NCI-H82 (cell line): Measurements from ENCODE around the gene CEP57.
"Not testable (repeated sequence)": the region's sequence is repeated elsewhere in the genome, so short reads cannot be mapped to it uniquely, and the experiment has no call there.

ENCODE experiments used
- DNase-seq: peaks from one replicate; lab custom pipeline; 2025; lab: John Stamatoyannopoulos, UW

The CEP57 gene

GRCh38 chr11:95796501-95796900, 6.2 kb downstream of the CEP57 start:
- no peak for DNase-seq

GRCh38 chr11:95799546-95799945, 9.2 kb downstream of the CEP57 start:
- no peak for DNase-seq

DNA sequence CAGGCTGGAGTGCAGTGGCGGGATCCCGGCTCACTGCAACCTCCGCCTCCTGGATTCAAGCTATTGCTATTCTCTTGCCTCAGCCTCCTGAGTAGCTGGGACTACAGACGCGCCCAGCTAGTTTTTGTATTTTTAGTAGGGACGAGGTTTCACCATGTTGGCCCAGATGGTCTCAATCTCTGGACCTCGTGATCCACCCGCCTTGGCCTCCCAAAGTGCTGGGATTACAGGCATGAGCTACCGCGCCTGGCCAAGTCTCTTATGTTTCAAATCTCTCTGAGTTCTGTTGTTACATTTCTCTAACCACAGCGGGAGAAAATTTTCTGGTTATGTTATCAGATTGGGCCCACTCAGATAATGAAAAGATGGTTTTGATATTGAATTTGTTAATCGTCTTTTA, 10.1 kb downstream of the CEP57 start:
- no peak for DNase-seq

DNA sequence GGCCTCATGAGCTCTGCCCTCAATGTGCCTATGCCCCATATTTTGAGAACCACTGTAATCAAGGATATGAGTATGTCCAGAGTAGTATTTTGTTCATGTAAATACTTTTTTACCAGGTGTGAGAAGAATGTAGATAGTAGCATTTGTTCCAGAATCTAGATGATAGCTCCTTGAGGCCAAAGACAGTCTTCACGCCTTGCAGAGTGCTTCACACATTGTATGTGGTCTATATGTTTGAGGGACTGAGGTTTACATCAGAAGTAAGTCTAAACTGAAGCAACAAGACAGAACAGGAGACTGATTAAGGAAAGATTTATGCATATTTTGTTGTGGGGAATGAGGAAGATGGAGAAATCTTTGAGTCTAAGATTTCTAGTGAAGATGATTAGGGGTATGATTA, 12.5 kb downstream of the CEP57 start:
- DNase-seq, result no peak

DNA sequence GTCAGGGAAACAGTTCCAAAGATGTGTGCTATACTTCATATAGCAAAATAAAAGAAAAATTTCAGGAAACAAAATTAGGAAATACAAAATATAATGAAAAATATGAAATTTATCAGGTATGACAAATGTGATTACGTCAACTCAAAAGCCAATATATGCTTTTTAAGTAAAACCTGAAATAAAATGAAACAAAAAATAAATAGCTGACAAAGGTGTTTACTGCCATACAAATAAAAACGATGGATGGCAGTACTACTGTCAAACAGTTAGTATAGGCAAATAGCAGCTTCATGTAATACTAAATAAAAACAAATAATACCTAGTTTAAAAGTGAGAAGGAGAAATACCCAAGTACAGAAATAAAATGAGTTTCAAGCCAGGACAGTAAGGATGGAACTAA, 13.7 kb downstream of the CEP57 start:
- no peak for DNase-seq

GRCh38 chr11:95805869-95806268, 15.6 kb downstream of the CEP57 start:
- DNase-seq, result no peak

DNA sequence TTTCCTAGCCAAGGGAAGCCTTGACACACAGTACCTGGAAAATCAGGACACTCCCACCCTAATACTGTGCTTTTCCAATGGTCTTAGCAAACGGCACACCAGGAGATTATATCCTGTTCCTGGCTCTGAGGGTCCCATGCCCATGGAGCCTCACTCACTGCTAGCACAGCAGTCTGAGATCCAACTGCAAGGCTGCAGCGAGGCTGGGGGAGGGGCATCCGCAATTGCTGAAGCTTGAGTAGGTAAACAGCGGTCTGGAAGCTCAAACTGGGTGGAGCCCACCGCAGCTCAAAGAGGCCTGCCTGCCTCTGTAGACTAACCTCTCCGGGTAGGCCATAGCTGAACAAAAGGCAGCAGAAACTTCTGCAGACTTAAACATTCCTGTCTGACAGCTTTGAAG, 16.2 kb downstream of the CEP57 start:
- not testable (repeated sequence) for DNase-seq

DNA sequence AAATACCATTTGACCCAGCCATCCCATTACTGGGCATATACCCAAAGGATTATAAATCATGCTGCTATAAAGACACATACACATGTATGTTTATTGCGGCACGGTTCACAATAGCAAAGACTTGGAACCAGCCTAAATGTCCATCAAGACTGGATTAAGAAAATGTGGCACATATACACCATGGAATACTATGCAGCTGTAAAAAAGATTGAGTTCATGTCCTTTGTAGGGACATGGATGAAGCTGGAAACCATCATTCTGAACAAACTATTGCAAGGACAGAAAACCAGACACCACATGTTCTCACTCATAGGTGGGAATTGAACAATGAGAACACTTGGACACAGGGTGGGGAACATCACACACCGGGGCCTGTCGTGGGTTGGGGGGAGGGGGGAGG, 20.8 kb downstream of the CEP57 start:
- DNase-seq, result not testable (repeated sequence)

- DNase-seq, result peak; percentile 4
These were observed 25.7 kb downstream of the CEP57 start for GRCh38 chr11:95816037-95816436.

GRCh38 chr11:95821640-95822039, 31.3 kb downstream of the CEP57 start:
- DNase-seq, result no peak

DNA sequence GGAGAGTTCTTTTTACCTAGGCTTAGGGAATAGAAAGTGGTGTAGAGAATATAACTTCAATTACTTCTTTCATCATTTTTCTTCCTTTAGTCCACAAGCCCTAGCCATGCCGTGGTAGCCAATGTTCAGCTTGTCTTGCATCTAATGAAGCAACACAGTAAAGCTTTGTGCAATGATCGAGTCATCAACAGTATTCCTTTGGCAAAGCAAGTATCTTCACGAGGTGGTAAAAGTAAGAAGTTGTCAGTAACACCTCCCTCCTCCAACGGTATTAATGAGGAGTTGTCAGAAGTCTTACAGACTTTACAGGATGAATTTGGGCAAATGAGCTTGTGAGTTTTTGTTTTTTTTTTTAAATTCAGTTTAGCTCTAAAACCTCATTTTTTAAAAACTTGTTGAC, 37.4 kb downstream of the CEP57 start:
- no peak for DNase-seq

GRCh38 chr11:95829580-95830259, 39.4 kb downstream of the CEP57 start:
- peak; percentile 8 for DNase-seq

DNA sequence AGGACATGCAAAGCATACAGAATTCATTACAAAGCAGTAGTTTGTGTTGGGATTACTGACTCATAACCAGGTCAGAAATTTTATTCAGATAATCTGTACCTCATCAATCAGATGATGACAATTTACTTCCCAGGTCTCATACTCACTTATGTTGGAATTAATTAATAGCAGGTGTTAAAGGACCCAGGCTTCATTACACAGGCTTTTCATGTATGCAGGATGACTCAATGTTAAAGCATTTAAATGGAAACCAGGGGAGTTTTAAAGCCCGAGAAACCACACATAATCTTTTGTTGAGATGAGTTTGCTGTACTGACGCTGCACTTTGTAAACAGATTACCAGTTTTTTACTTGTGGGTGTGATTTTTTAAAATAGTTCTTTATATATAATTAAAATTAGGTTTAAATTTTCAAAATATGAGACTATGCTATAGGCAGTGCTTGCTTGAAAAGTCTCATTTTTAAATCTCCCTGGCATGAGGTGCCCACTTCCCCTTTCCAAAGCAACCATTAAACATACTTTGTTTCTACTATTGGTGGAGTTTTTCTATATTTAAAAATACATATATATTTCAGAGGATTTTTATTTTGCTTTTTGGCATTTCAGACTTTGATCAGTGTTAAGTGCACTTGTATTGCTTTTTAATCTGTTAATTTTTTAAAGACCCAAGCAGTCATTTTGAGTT, 41.0 kb downstream of the CEP57 start:
- no peak for DNase-seq

DNA sequence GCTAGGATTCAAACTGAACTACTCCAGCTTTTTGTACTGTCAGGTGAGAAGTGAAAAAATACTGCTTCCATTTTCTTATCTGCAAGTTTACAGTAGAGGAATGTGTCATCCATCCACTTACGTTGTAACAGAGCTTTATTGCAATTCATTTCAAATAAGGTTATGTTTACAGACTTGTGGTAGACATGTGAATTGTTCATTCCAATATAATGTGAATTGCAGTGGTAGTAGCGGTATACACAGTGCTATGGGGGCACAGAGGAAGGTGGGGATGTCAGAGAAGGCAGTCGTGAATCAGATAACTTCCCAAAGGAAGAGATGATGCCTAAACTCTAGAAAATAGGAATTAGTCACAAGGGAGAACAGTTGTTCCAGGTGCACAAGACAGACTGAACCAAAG, 42.5 kb downstream of the CEP57 start:
- no peak for DNase-seq

- DNase-seq, result no peak
These were observed 43.1 kb downstream of the CEP57 start for GRCh38 chr11:95833378-95833777.

- no peak for DNase-seq
These were observed 45.1 kb downstream of the CEP57 start for GRCh38 chr11:95835351-95835750.

DNA sequence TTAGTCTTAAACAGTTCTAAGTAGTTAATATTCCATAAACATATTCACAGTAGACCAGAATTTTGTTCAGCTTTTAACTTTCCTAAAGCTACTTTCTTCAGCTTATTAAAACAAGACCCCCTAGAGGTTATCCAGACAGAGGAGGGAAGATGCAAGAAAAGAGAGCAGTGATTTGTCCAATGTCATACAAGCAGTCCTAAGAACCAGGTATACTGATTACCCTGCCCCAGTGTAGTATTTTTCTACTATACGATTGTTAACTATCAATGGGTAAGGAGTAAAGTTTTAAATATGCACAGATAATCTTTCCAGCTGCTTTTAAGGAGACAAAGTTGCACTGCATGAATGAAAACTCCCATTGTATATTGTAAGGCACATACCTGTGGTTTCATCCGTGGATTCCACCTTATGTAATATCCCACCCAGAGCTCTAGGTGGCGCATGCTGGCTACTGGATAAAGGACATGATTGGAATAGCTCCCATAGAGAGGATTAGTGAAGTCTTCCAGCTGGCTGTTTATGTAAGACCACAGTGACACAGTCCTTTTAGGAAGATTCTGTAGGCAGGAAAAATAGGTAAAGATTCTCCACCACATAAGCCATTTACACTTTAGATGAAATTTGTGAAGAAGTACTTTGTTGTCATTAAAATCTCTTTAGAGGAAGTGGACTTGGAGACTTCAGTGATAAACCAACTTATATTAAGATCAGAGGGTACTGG, 45.6 kb downstream of the CEP57 start:
- DNase-seq, result peak; percentile 92

GRCh38 chr11:95845167-95845566, 54.9 kb downstream of the CEP57 start:
- DNase-seq, result no peak

- peak; percentile 52 for DNase-seq
These were observed 59.0 kb downstream of the CEP57 start for GRCh38 chr11:95849087-95849825.

DNA sequence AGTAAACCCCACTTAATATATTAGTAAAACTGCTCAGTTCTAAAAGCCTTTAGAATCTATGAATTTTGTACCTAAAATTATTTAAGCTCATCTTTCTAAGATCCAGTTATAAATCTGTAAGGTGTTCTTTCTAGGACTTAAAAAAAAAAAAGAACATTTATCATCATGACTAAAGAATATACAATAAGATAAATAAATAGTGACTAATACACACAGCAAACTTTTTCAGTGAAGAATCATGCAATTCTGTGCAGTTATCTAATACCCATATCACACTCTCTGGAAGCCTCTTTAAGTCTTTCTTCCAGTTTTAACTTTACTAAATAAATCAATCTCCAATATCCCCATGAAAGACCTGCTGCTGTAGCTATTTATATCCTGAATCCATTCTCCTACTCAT, 59.8 kb downstream of the CEP57 start:
- DNase-seq, result no peak

- peak; percentile 73 for DNase-seq
These were observed 62.8 kb downstream of the CEP57 start for GRCh38 chr11:95853138-95853537.

DNA sequence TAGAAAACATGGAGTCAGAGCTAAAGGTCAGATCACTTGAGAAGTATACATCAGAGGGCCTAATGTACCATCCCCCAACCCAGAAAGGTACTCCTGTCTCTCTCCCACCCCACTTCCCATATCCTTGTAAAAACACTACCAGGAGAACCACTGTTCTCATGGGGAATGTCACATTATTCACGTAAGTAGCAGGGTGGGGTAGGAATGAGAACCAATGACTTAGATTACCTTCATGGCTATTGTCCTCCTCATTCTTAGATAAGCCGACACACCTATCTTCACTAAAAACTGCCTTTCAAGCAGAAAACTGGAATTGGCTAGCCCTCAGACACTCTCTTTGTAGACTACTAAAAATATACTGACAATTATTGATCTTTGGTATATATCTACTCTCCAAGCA, 63.6 kb downstream of the CEP57 start:
- DNase-seq, result no peak

DNA sequence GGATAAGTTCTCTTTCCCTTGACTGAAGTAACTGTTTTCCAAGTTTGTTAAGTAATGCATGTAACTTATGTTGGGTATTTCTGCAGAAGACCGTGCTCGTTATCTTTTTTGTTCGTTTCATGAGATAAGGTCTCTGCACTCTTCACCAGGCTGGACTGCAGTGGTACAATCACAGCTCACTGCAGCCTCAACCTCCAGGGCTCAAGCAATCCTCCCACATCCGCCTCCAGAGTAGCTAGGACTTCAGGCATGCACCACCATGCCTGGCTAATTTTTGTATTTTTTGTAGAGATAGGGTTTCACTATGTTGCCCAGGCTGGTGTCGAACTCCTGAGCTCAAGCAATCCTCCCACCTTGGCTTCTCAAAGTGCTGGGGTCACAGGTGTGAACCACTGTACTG, 64.1 kb downstream of the CEP57 start:
- not testable (repeated sequence) for DNase-seq
